HUES64 (cell line): ENCODE results near the gene C7.
"Not testable (repeated sequence)": the region's sequence is repeated elsewhere in the genome, so short reads cannot be mapped to it uniquely, and the experiment has no call there.

Experiments used
- H3K27ac ChIP-seq: 2 replicates; pipeline ENCODE4 v1.7.0; 2013; ENCODE audit warnings: low read depth, low read length, inconsistent platforms
- H3K27me3 ChIP-seq: 2 replicates; pipeline ENCODE4 v1.6.1; 2013; ENCODE audit warnings: mild to moderate bottlenecking, low read length; ENCODE audit not compliant: insufficient read depth
- H3K36me3 ChIP-seq: 2 replicates; pipeline ENCODE4 v1.6.1; 2013; ENCODE audit warnings: mild to moderate bottlenecking, low read length; ENCODE audit not compliant: insufficient read depth
- H3K4me1 ChIP-seq: 2 replicates; pipeline ENCODE4 v1.6.1; 2013; ENCODE audit warnings: mild to moderate bottlenecking, low read length, moderate library complexity; ENCODE audit not compliant: insufficient read depth
- H3K4me3 ChIP-seq: 2 replicates; pipeline ENCODE4 v1.5.1; 2013; ENCODE audit warnings: mild to moderate bottlenecking, low read length, moderate library complexity
- H3K9ac ChIP-seq: 2 replicates; pipeline ENCODE4 v1.6.1; 2013; ENCODE audit warnings: mild to moderate bottlenecking, low read depth, low read length
- H3K9me3 ChIP-seq: 2 replicates; pipeline ENCODE4 v1.6.1; 2013; ENCODE audit warnings: low read depth, low read length; ENCODE audit not compliant: insufficient read depth
- WGBS: fragments of 150-250, 120-280 bp; methylation state at CpG from one replicate; pipeline ENCODE4 v1.1.7; 2013; ENCODE audit warnings: missing lambda C conversion rate; 5-methylcytosine and 5-hydroxymethylcytosine counted together

Gene C7

GRCh38 chr5:40882291-40882690, 27.0 kb upstream of the C7 start:
- Histone ChIP-seq H3K36me3 (no peaks in the 10 kb centered on the region), H3K27me3 (no peaks in the 10 kb centered on the region), H3K9ac (no peak overlapping the region), H3K4me1 (no peaks in the 10 kb centered on the region), H3K9me3 (peaks cover 15% of the 10 kb centered on the region; the same call in 1 of the 2 replicates), H3K27ac (no peak overlapping the region), H3K4me3 (no peak overlapping the region)
- WGBS = 92% methylated on average over 4 of the region's 4 CpGs

DNA sequence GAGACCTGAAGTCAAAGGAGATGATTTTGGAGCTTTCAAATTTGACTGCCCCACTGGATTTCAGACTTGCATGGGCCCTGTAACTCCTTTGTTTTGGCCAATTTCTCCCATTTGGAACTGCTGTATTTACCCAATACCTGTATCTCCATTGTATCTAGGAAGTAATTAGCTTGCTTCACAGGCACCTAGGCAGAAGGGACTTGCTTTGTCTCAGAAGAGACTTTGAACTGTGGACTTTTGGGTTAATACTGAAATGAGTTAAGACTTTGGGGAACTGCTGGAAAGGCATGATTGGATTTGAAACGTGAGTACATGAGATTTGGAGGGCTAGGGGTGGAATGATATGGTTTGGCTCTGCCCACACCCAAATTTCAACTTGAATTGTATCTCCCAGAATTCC, 26.2 kb upstream of the C7 start:
- peaks cover 10% of the 10 kb centered on the region; the same call in 1 of the 2 replicates for H3K9me3 ChIP-seq
- not testable (repeated sequence) for H3K4me3 ChIP-seq, H3K4me1 ChIP-seq, H3K27me3 ChIP-seq, H3K36me3 ChIP-seq, H3K9ac ChIP-seq, H3K27ac ChIP-seq
- 85% methylated on average over 1 of the region's 1 CpG for WGBS

DNA sequence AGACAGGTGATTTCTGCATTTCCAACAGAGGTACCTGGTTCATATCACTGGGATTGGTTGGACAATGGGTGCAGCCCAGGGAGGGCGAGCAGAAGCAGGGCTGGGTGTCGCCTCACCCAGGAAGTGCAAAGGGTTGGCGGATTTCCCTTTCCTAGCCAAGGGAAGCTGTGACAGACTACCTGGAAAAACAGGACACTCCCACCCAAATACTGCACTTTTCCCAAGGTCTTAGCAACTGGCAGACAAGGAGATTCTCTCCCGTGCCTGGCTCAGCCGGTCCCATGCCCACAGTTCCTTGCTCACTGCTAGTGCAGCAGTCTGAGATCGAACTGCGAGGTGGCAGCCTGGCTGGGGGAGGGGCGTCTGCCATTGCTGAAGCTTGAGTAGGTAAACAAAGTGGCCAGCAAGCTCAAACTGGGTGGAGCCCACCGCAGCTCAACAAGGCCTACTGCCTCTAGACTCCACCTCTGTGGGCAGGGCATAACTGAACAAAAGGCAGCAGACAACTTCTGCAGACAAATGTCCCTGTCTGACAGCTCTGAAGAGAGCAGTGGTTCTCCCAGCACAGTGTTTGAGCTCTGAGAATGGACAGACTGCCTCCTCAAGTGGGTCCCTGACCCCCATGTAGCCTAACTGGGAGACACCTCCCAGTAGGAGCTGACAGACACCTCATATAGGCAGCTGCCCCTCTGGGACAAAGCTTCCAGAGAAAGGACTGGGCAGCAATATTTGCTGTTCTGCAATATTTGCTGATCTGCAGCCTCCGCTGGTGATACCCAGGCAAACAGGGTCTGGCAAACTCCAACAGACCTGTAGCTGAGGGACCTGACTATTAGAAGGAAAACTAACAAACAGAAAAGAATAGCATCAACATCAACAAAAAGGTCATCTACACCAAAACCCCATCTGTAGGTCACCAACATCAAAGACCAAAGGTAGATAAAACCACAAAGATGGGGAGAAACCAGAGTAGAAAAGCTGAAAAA, 13.6 kb upstream of the C7 start:
- H3K36me3 ChIP-seq, H3K27me3 ChIP-seq, H3K4me1 ChIP-seq, H3K27ac ChIP-seq, H3K9me3 ChIP-seq: not testable (repeated sequence)
- 53% methylated on average over 10 of the region's 10 CpGs for WGBS
- peak overlapping the region; percentile 41 for H3K9ac ChIP-seq
- H3K4me3 ChIP-seq = peak overlapping the region; percentile 32

DNA sequence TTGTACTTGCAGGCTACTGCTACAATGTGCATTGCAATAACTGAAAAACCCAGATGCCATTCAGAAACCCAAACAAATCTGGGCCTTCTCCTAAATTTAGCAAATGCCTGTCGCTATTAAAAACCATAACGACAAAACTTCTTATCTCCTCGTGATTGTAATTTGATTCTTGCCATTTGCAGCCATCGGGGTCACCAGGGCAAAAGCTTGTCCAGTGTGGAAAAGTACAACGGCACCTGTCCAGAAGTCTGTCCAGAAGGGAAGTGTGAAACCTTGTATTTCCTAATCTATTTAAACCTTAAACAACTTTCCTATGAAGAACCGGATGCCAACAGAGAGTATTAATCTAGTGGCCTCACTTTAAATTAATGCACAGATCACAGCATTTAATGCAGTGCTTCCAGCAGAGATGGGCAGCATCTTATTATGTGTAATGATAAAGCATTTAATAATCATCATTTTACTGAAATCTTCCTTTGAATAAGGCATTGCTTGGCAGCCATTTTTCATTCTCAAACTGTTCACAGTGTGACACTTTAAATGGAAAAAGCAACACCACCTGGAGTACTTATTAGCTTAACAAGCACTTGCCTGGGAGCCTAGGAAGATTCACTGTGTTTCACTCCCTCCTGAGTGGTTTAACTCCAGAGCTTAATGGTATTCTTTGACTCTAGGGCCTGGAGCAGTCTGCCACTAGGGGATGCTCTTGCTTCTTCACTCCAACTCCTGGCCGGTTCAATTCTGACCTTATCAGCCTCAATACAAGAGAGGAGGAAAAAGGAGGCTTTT, 4.9 kb upstream of the C7 start:
- H3K4me1 ChIP-seq = peaks cover 9% of the 10 kb centered on the region; the same call in 1 of the 2 replicates
- H3K9ac ChIP-seq = no peak overlapping the region
- no peaks in the 10 kb centered on the region for H3K9me3 ChIP-seq
- H3K4me3 ChIP-seq = no peak overlapping the region
- no peaks in the 10 kb centered on the region for H3K27me3 ChIP-seq
- H3K36me3 ChIP-seq = no peaks in the 10 kb centered on the region
- no peak overlapping the region for H3K27ac ChIP-seq
- 76% methylated on average over 7 of the region's 7 CpGs for WGBS

DNA sequence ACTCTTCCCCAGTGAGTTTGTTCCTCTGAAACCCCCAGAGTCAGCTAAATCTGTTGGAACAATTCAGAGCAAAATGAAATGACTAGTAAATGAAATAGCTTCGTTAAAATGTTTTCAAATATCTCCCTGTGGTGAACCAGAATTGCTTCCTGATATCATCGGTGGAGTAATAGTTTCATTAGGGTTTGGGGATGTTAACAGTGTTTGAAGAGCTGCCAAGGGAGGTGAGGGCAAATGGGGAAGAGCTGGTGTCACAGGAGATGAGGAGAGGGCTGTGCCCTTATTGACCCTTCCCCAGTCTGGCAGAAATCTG, 4.3 kb upstream of the C7 start:
- no peaks in the 10 kb centered on the region for H3K9me3 ChIP-seq
- H3K4me1 ChIP-seq = peaks cover 10% of the 10 kb centered on the region; the same call in 1 of the 2 replicates
- H3K27ac ChIP-seq = no peak overlapping the region
- no peak overlapping the region for H3K9ac ChIP-seq
- H3K36me3 ChIP-seq = no peaks in the 10 kb centered on the region
- no peaks in the 10 kb centered on the region for H3K27me3 ChIP-seq
- 59% methylated on average over 2 of the region's 2 CpGs for WGBS
- no peak overlapping the region for H3K4me3 ChIP-seq

GRCh38 chr5:40906351-40906751, 2.9 kb upstream of the C7 start:
- 95% methylated on average over 1 of the region's 1 CpG for WGBS
- no peak overlapping the region for H3K4me3 ChIP-seq
- no peak overlapping the region for H3K9ac ChIP-seq
- H3K36me3 ChIP-seq = no peaks in the 10 kb centered on the region
- H3K4me1 ChIP-seq = peaks cover 10% of the 10 kb centered on the region; the same call in 1 of the 2 replicates
- H3K27ac ChIP-seq = no peak overlapping the region
- no peaks in the 10 kb centered on the region for H3K27me3 ChIP-seq
- no peaks in the 10 kb centered on the region for H3K9me3 ChIP-seq

DNA sequence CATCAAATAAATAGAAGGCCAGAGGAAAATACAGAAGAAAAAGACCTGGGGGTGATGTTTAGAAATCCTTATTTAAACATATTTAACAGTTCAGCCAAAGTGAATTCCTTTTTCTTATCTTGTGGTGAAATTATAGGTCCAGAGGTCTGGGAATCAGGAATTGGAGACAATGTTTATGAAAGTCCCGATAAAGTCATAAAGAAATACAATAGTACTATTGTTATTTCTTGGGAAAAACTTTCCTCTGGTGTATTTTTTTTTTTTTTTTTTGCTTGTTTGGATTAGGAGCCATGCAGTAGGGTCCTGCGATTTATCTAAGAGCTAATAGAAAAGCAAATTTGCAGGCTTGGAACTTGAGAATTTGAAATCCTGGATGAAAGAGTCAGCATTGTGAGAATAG, 426 bp downstream of the C7 start:
- Histone ChIP-seq H3K36me3 (no peaks in the 10 kb centered on the region), H3K9me3 (no peaks in the 10 kb centered on the region), H3K4me1 (0 out of 2 replicates have a peak, but pooled peaks cover 8% of the 10 kb centered on the region), H3K27ac (no peak overlapping the region), H3K27me3 (no peaks in the 10 kb centered on the region), H3K9ac (no peak overlapping the region), H3K4me3 (no peak overlapping the region)
- WGBS = 92% methylated on average over 1 of the region's 2 CpGs

DNA sequence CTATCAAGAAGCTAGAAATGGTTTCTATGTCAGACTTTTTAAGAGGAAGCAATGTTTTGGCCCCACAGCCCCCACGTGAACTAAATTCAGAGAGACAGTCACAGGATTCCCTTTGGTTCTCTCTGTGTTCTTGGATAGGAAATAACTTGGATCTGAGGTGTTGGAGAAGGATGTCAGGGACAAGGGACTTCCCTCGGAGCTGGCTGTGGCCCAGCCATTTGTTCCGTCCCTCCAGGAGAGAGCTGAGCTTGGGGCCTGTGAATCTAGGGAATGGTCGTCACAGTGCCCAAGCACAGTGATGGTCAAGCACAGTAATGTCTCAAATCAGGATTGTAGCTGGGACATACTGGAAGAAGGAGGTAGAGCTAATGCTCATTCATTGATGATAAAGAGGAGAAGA, 2.0 kb downstream of the C7 start:
- Histone ChIP-seq H3K27ac (no peak overlapping the region), H3K36me3 (no peaks in the 10 kb centered on the region), H3K9me3 (no peaks in the 10 kb centered on the region), H3K4me1 (peaks cover 19% of the 10 kb centered on the region), H3K4me3 (no peak overlapping the region), H3K9ac (no peak overlapping the region), H3K27me3 (no peaks in the 10 kb centered on the region)
- 79% methylated on average over 4 of the region's 4 CpGs for WGBS

GRCh38 chr5:40914835-40915234, 5.5 kb downstream of the C7 start:
- Histone ChIP-seq H3K36me3 (no peaks in the 10 kb centered on the region), H3K9ac (no peak overlapping the region), H3K4me1 (peaks cover 20% of the 10 kb centered on the region), H3K4me3 (no peak overlapping the region), H3K9me3 (no peaks in the 10 kb centered on the region), H3K27me3 (0 out of 2 replicates have a peak, but pooled peaks cover 3% of the 10 kb centered on the region), H3K27ac (no peak overlapping the region)
- 71% methylated on average over 7 of the region's 7 CpGs for WGBS

DNA sequence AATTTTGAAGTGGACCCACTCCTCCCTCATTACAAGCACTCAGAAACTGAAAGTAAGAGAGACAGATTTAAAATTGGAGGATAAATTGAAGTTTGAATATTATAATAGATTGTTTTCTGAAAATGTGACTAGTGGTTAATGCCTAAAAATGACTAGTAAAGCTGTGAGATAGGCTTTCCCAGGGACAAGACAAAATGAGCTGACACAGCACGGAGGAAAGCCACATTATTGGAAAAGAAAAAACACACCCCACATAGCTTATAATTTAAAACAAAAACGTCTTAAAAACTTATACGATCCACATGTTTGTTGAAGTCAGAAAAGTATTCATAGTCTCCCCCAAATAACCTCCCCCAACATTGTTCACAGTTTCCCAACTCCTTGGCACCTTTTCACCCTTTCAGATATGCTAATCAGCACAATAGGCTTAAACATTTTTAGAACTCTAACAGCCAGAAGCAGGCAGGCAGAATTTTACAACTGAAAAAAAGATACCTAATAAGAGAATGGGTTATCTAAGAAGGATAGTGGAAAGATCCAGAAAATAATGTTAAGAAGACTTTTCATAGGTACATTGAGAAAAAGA, 6.1 kb downstream of the C7 start:
- WGBS = 24% methylated on average over 3 of the region's 3 CpGs

GRCh38 chr5:40916226-40916625, 6.9 kb downstream of the C7 start:
- Histone ChIP-seq H3K27me3 (0 out of 2 replicates have a peak, but pooled peaks cover 3% of the 10 kb centered on the region), H3K36me3 (no peaks in the 10 kb centered on the region), H3K4me3 (no peak overlapping the region), H3K4me1 (peaks cover 20% of the 10 kb centered on the region), H3K9ac (no peak overlapping the region), H3K9me3 (peaks cover 8% of the 10 kb centered on the region; the same call in 1 of the 2 replicates), H3K27ac (no peak overlapping the region)
- 17% methylated on average over 4 of the region's 4 CpGs for WGBS

More for the DNA sequence above, 6.1 kb downstream of the C7 start:
- no peaks in the 10 kb centered on the region for H3K36me3 ChIP-seq
- H3K9me3 ChIP-seq = peaks cover 5% of the 10 kb centered on the region; the same call in 1 of the 2 replicates
- H3K27me3 ChIP-seq = 0 out of 2 replicates have a peak, but pooled peaks cover 3% of the 10 kb centered on the region
- H3K4me3 ChIP-seq = no peak overlapping the region
- no peak overlapping the region for H3K27ac ChIP-seq
- no peak overlapping the region for H3K9ac ChIP-seq
- peaks cover 20% of the 10 kb centered on the region for H3K4me1 ChIP-seq
